H9 (cell line): ENCODE results near the gene PLEKHA7. TPM values are rescaled to one million over a fixed set of nuclear protein-coding genes. Genes with fewer than 3 reads are reported as not detected.

Experiments
- DNase-seq: peaks from one replicate; pipeline ENCODE4 v3.0.0-alpha.2; 2017
- H2AFZ ChIP-seq: one replicate; pipeline ENCODE4 v1.6.1; 2013; ENCODE audit warnings: mild to moderate bottlenecking, low read length, control low read depth, moderate library complexity
- H2AK5ac ChIP-seq: 2 replicates; pipeline ENCODE4 v1.6.1; 2013; ENCODE audit warnings: low read length, control low read depth, mixed read lengths; ENCODE audit not compliant: insufficient read length
- H2BK120ac ChIP-seq: one replicate; pipeline ENCODE4 v1.6.1; 2013; ENCODE audit warnings: low read depth, mild to moderate bottlenecking, low read length, control low read depth, inconsistent platforms; ENCODE audit not compliant: poor library complexity, severe bottlenecking
- H2BK12ac ChIP-seq: 2 replicates; pipeline ENCODE4 v1.6.1; 2013; ENCODE audit warnings: low read length, control low read depth, mixed read lengths, low read depth; ENCODE audit not compliant: insufficient read length
- H2BK15ac ChIP-seq: 2 replicates; pipeline ENCODE4 v1.6.1; 2013; ENCODE audit warnings: low read depth, low read length, control low read depth
- H2BK20ac ChIP-seq: one replicate; pipeline ENCODE4 v1.6.1; 2013; ENCODE audit warnings: low read depth, mild to moderate bottlenecking, low read length, control low read depth, inconsistent platforms; ENCODE audit not compliant: poor library complexity, severe bottlenecking
- H2BK5ac ChIP-seq: 2 replicates; pipeline ENCODE4 v1.6.1; 2013; ENCODE audit warnings: low read length, control low read depth, mixed read lengths; ENCODE audit not compliant: insufficient read length
- H3K14ac ChIP-seq: 2 replicates; pipeline ENCODE4 v1.6.1; 2013; ENCODE audit warnings: low read length, control low read depth; ENCODE audit not compliant: insufficient read depth
- H3K18ac ChIP-seq: 2 replicates; pipeline ENCODE4 v1.6.1; 2013; ENCODE audit warnings: low read depth, mild to moderate bottlenecking, mixed read lengths, low read length, control low read depth; ENCODE audit not compliant: insufficient read length
- H3K23ac ChIP-seq: 2 replicates; pipeline ENCODE4 v1.6.1; 2013; ENCODE audit warnings: low read length, control low read depth, mixed read lengths, low read depth; ENCODE audit not compliant: insufficient read length
- H3K23me2 ChIP-seq: 2 replicates; pipeline ENCODE4 v1.6.1; 2013; ENCODE audit warnings: low read depth, mild to moderate bottlenecking, mixed read lengths, low read length, control low read depth; ENCODE audit not compliant: insufficient read length, poor library complexity, severe bottlenecking
- H3K27ac ChIP-seq: 2 replicates; pipeline ENCODE4 v1.5.1; 2013; ENCODE audit warnings: low read length, control low read depth, mixed read lengths, low read depth; ENCODE audit not compliant: insufficient read length
- H3K27me3 ChIP-seq: 2 replicates; pipeline ENCODE4 v1.6.1; 2013; ENCODE audit warnings: low read length, control low read depth, inconsistent platforms; ENCODE audit not compliant: insufficient read depth
- H3K4ac ChIP-seq: 2 replicates; pipeline ENCODE4 v1.6.1; 2013; ENCODE audit warnings: low read depth, mild to moderate bottlenecking, control low read depth, inconsistent platforms, low read length, moderate library complexity
- H3K4me1 ChIP-seq: 2 replicates; pipeline ENCODE4 v1.6.1; 2013; ENCODE audit warnings: low read length, control low read depth, inconsistent platforms; ENCODE audit not compliant: insufficient read depth
- H3K4me2 ChIP-seq: 2 replicates; pipeline ENCODE4 v1.6.1; 2013; ENCODE audit warnings: low read length, control low read depth, mixed read lengths; ENCODE audit not compliant: insufficient read length, insufficient read depth
- H3K56ac ChIP-seq: 2 replicates; pipeline ENCODE4 v1.6.1; 2013; ENCODE audit warnings: low read depth, mild to moderate bottlenecking, mixed read lengths, low read length, control low read depth; ENCODE audit not compliant: insufficient read length
- H3K79me1 ChIP-seq: 2 replicates; pipeline ENCODE4 v1.6.1; 2013; ENCODE audit warnings: low read depth, mild to moderate bottlenecking, moderate library complexity, low read length, control low read depth, inconsistent platforms; ENCODE audit not compliant: insufficient read depth, poor library complexity, severe bottlenecking
- H3K79me2 ChIP-seq: 2 replicates; pipeline ENCODE4 v1.6.1; 2013; ENCODE audit warnings: low read length, control low read depth, inconsistent platforms; ENCODE audit not compliant: insufficient read depth
- H3K9ac ChIP-seq: 2 replicates; pipeline ENCODE4 v1.6.1; 2013; ENCODE audit warnings: low read length, control low read depth, mixed read lengths; ENCODE audit not compliant: insufficient read length; ENCODE audit errors: extremely low read depth
- H3K9me3 ChIP-seq: one replicate; pipeline ENCODE4 v1.6.1; 2013; ENCODE audit warnings: low read depth, low read length, inconsistent platforms; ENCODE audit not compliant: control insufficient read depth
- H3T11ph ChIP-seq: one replicate; pipeline ENCODE4 v1.6.1; 2013; ENCODE audit warnings: mild to moderate bottlenecking, low read length, control low read depth, inconsistent platforms
- H4K20me1 ChIP-seq: one replicate; pipeline ENCODE4 v1.6.1; 2013; ENCODE audit not compliant: control insufficient read depth, insufficient read length, insufficient read depth
- H4K5ac ChIP-seq: 2 replicates; pipeline ENCODE4 v1.6.1; 2013; ENCODE audit warnings: low read depth, mild to moderate bottlenecking, mixed read lengths, low read length, control low read depth; ENCODE audit not compliant: insufficient read length
- H4K8ac ChIP-seq: replicated peaks from 2 replicates; pipeline ENCODE4 v1.6.1; 2013; ENCODE audit warnings: low read length, control low read depth, mixed read lengths, low read depth; ENCODE audit not compliant: insufficient read length
- H4K91ac ChIP-seq: 2 replicates; pipeline ENCODE4 v1.6.1; 2013; ENCODE audit warnings: low read depth, mild to moderate bottlenecking, moderate library complexity, mixed read lengths, low read length, control low read depth; ENCODE audit not compliant: insufficient read length
- H3K27ac Mint-ChIP-seq, 3 experiments: 2 replicates in 2 of 3; 3 replicates in 1 of 3; pipeline ENCODE4 v1.8.0; 2020 to 2021; ENCODE audit warnings: mixed read lengths in 3 of 3, mild to moderate bottlenecking in 1 of 3, moderate library complexity in 1 of 3
- H3K27me3 Mint-ChIP-seq: 2 replicates; pipeline ENCODE4 v1.8.0; 2021; ENCODE audit warnings: low read depth, mild to moderate bottlenecking, moderate library complexity, mixed read lengths
- H3K36me3 Mint-ChIP-seq, 3 experiments: 2 replicates in 2 of 3; 3 replicates in 1 of 3; pipeline ENCODE4 v1.8.0; 2020 to 2021; ENCODE audit warnings: low read depth in 3 of 3, mixed read lengths in 3 of 3; ENCODE audit not compliant: insufficient read depth in 1 of 3
- H3K4me1 Mint-ChIP-seq, 2 experiments: 2 replicates each; pipeline ENCODE4 v1.8.0; 2020; ENCODE audit warnings: mixed read lengths in 2 of 2
- H3K4me3 Mint-ChIP-seq, 2 experiments: 2 replicates in 1 of 2; 3 replicates in 1 of 2; pipeline ENCODE4 v1.8.0; 2020 to 2021; ENCODE audit warnings: mild to moderate bottlenecking in 2 of 2, mixed read lengths in 2 of 2, moderate library complexity in 1 of 2
- H3K9me3 Mint-ChIP-seq, 2 experiments: 2 replicates in 1 of 2; 3 replicates in 1 of 2; pipeline ENCODE4 v1.8.0; 2020; ENCODE audit warnings: mild to moderate bottlenecking in 2 of 2, mixed read lengths in 2 of 2, moderate library complexity in 1 of 2
- WGBS: extraction: QIAGEN DNeasy Blood & Tissue Kit; methylation state at CpG from one replicate; pipeline ENCODE4 v1.1.7; 2013; ENCODE audit warnings: missing lambda C conversion rate, low lambda C conversion rate, mixed read lengths; ENCODE audit not compliant: insufficient read length; ENCODE audit errors: extremely low coverage; 5-methylcytosine and 5-hydroxymethylcytosine counted together
- total RNA-seq: library from RNA; stranded (reverse); gene quantifications from 2 replicates; pipeline ENCODE4 v1.2.1, GENCODE V29; 2021
- TF ChIP-seq, protein P1 (sequence below): fragments of 200-600 bp; sonication (generic); conservative IDR thresholded peaks from 3 replicates; pipeline ENCODE4 v1.8.0; 2021; ENCODE audit warnings: antibody characterized with exemption, mild to moderate bottlenecking

The PLEKHA7 gene
- total RNA-seq, 1 experiment from 2014 or later = 21.0 TPM

DNA sequence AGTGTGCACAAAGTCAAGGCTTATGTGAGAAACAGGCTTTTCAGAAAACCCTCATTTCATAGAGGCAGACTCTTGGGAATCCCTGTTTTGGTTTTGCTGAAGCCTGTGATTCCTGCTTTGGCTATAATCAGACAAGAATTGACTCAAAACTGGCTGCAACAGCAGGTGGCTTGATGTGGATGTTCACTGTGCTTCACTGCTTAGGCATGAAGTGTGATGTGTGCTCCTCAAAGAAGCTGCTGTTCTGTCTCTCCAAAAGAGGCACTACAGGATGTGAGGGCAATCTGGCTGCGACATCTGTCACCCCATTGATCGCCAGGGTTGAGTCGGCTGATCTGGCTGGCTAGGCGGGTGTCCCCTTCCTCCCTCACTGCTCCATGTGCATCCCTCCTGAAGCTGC, 172.2 kb downstream of the PLEKHA7 start:
- Mint-ChIP-seq H3K4me3 (no peak overlapping the region), H3K27me3 (no peaks in the 10 kb centered on the region), H3K36me3 (peaks cover 6 to 20% (median 15%) of the 10 kb centered on the region in 3 experiments; a peak in 6 of 7 replicates), H3K27ac (no peak overlapping the region), H3K9me3 (no peaks in the 10 kb centered on the region), H3K4me1 (peaks cover 8 to 16% of the 10 kb centered on the region in 2 experiments)
- no peak overlapping the region for H2BK15ac ChIP-seq
- no peak overlapping the region for H3K4me2 ChIP-seq
- no peaks in the 10 kb centered on the region for H4K20me1 ChIP-seq
- no peaks in the 10 kb centered on the region for H3K23me2 ChIP-seq
- H4K8ac ChIP-seq = no peak overlapping the region
- no peak for DNase-seq
- H3K23ac ChIP-seq = no peak overlapping the region
- no peak overlapping the region for H2BK5ac ChIP-seq
- no peak overlapping the region for H3K27ac ChIP-seq
- no peak overlapping the region for H2BK12ac ChIP-seq
- no peak overlapping the region for H3K18ac ChIP-seq
- no peak overlapping the region for H2BK120ac ChIP-seq
- no peaks in the 10 kb centered on the region for H3K4me1 ChIP-seq
- no peaks in the 10 kb centered on the region for H3K79me2 ChIP-seq
- no peaks in the 10 kb centered on the region for H3K79me1 ChIP-seq
- TF ChIP-seq, protein P1, sequence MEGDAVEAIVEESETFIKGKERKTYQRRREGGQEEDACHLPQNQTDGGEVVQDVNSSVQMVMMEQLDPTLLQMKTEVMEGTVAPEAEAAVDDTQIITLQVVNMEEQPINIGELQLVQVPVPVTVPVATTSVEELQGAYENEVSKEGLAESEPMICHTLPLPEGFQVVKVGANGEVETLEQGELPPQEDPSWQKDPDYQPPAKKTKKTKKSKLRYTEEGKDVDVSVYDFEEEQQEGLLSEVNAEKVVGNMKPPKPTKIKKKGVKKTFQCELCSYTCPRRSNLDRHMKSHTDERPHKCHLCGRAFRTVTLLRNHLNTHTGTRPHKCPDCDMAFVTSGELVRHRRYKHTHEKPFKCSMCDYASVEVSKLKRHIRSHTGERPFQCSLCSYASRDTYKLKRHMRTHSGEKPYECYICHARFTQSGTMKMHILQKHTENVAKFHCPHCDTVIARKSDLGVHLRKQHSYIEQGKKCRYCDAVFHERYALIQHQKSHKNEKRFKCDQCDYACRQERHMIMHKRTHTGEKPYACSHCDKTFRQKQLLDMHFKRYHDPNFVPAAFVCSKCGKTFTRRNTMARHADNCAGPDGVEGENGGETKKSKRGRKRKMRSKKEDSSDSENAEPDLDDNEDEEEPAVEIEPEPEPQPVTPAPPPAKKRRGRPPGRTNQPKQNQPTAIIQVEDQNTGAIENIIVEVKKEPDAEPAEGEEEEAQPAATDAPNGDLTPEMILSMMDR = no peak
- H2AFZ ChIP-seq = no peak overlapping the region
- no peak overlapping the region for H4K5ac ChIP-seq
- no peak overlapping the region for H3T11ph ChIP-seq
- H3K9me3 ChIP-seq = no peaks in the 10 kb centered on the region
- no peaks in the 10 kb centered on the region for H3K27me3 ChIP-seq
- H4K91ac ChIP-seq = no peak overlapping the region
- no peak overlapping the region for H3K4ac ChIP-seq
- H2BK20ac ChIP-seq = no peak overlapping the region
- H3K14ac ChIP-seq = no peak overlapping the region
- H2AK5ac ChIP-seq = no peak overlapping the region
- WGBS = no CpG with 5 or more reads among the region's 4 CpGs
- H3K9ac ChIP-seq = no peak overlapping the region
- no peak overlapping the region for H3K56ac ChIP-seq
